GM12892 (cell line): Measurements from ENCODE around the gene PRDM13.

Experiments
- POLR2A ChIP-seq: IDR thresholded peaks from 2 replicates; pipeline ENCODE4 v1.6.1; 2011; ENCODE audit warnings: low read depth, low read length, control low read depth
- TAF1 ChIP-seq: IDR thresholded peaks from 2 replicates; pipeline ENCODE4 v1.6.1; 2011; ENCODE audit warnings: low read depth, mild to moderate bottlenecking, control low read depth, low read length, borderline replicate concordance

DNA sequence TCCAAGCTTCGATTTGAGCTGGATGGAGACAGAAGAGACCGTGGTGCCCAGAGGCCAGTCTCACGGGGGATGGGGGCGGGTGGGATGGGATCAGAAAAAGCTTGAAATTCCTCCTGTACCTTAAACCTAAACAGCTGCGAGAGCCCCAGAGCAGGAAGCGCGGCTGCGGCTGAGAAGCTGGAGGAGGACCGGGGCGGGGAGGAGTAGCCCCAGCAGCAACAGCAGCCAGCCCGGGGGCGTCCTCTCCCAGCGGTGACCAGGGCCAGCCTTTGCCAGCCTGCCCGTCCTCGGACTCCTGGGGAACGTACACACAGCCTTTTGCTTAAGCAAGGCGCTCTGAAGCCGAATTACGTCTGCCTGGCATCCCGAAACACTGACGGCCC is 17.4 kb upstream of the PRDM13 start:
- TF ChIP-seq TAF1: no peak
- TF ChIP-seq POLR2A: no peak
